ENCODE results near the gene GSTM3. TPM values are rescaled to one million over a fixed set of nuclear protein-coding genes. Genes with fewer than 3 reads are reported as not detected.

Gene GSTM3
- total RNA-seq, 4 donors from 2014 or later = 68.7 to 213 (median 137) TPM

DNA sequence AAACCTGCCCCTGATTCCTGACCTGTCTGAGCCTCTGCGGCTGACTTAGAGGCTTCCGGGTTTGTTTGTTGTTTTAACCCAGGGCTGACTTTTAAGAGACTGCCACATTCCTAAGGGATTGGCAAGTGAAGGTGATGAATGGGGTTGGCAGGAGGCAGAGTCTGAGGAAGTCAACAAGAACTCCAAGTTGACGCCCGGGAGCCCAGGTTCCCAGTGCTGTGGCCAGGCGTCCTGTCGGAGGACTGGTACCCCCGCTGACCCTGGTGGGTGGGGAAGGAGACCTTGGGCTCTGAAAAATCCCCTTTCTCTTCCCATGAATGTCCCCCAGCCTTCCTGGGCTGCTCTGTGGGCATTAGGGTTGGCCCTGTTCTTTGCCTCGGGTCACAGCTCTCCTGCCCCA, 42.6 kb upstream of the GSTM3 start:
- 38 to 39% methylated on average over 8 of the region's 8 CpGs for WGBS, 2 donors
- no peak overlapping the region for H3K4me3 ChIP-seq (ENCODE audit: low read depth, poor library complexity, severe bottlenecking)
- TF ChIP-seq POLR2A (IDR thresholded peaks at IDR 0.05) = no peak
- DNase-seq (ENCODE audit: low spot score in 2 of 2) = no peak
- intact Hi-C loops (cut with DNase I; ENCODE audit: low total_unique reads) = no loop called here

DNA sequence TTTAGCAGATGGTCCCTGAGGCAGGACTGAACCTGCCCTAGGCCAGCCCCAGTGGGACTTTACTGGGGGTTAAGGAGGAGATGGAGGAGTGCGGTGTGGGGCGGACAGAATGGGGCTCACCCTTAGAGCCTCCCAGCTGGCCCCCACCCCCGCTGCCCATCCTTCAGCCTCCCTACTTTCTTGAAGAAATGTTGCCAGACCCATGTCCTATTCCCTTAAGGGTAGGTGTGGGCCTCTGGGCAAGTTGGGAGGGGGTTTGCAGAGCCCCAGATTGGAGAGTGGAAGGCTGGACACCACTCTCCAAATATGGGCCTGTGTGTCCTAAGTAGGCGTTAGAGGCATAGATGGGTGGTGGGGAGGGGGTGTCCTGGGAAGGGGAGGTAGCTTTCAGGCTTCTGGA, 42.1 kb upstream of the GSTM3 start:
- TF ChIP-seq POLR2A (IDR thresholded peaks at IDR 0.05) = no peak
- TF ChIP-seq, protein P1, sequence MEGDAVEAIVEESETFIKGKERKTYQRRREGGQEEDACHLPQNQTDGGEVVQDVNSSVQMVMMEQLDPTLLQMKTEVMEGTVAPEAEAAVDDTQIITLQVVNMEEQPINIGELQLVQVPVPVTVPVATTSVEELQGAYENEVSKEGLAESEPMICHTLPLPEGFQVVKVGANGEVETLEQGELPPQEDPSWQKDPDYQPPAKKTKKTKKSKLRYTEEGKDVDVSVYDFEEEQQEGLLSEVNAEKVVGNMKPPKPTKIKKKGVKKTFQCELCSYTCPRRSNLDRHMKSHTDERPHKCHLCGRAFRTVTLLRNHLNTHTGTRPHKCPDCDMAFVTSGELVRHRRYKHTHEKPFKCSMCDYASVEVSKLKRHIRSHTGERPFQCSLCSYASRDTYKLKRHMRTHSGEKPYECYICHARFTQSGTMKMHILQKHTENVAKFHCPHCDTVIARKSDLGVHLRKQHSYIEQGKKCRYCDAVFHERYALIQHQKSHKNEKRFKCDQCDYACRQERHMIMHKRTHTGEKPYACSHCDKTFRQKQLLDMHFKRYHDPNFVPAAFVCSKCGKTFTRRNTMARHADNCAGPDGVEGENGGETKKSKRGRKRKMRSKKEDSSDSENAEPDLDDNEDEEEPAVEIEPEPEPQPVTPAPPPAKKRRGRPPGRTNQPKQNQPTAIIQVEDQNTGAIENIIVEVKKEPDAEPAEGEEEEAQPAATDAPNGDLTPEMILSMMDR (IDR thresholded peaks at IDR 0.05) = no peak
- no peak for DNase-seq (ENCODE audit: low spot score in 2 of 2)
- 81 to 86% methylated on average over 4 of the region's 4 CpGs for WGBS, 2 donors
- intact Hi-C loops (cut with DNase I; ENCODE audit: low total_unique reads) = no loop called here
- H3K4me3 ChIP-seq (ENCODE audit: low read depth, poor library complexity, severe bottlenecking) = no peak overlapping the region

DNA sequence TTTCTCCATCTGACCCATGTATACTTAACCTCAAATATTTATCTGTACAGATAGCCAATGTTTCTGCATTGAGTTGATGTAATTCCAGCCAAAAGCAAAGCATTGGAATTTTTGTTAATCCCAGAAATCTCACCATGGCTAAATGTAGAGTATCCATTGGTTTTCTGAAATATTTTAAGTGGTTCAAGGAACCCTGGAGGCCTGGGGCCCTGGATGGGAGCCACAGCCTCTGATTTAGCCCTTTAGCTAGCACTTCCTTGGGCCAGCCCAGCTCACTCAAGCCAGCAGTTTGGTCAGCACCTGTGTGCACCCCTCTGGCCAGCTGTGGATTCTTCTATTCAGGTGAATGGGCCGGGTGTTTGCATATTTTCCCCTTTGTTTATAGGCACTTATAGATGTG, 41.7 kb upstream of the GSTM3 start:
- 44 to 68% methylated on average over 1 of the region's 1 CpG for WGBS, 2 donors

DNA sequence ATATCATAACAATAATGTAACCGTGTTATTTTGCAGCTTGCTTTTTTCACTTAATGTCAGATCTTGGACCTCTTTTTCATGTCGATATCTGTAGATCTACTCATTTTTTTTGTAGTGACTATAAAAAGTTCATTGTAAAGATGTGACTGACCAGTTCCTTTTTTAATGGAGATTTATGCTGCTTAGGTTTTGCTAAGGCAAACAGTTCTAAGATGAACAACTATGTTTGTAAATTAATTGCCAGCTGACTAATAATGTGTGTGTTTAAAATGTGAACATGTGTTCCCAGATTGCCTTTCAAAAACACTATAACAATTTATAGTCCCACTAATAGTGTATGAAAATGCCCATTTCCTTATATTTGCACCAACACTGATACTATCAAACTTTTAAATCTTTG, 41.0 kb upstream of the GSTM3 start:
- DNase-seq (ENCODE audit: low spot score in 2 of 2) = no peak
- 85 to 87% methylated on average over 2 of the region's 2 CpGs for WGBS, 2 donors
- intact Hi-C loops (cut with DNase I; ENCODE audit: low total_unique reads) = no loop called here
- no peak overlapping the region for H3K4me3 ChIP-seq (ENCODE audit: low read depth, poor library complexity, severe bottlenecking)
- TF ChIP-seq, protein P1 (IDR thresholded peaks at IDR 0.05) = no peak
- no peak for TF ChIP-seq POLR2A (IDR thresholded peaks at IDR 0.05)

More for the DNA sequence above, 41.7 kb upstream of the GSTM3 start:
- TF ChIP-seq, protein P1 (IDR thresholded peaks at IDR 0.05) = no peak
- TF ChIP-seq POLR2A (IDR thresholded peaks at IDR 0.05) = no peak
- no peak overlapping the region for H3K4me3 ChIP-seq (ENCODE audit: low read depth, poor library complexity, severe bottlenecking)
- intact Hi-C loops (cut with DNase I; ENCODE audit: low total_unique reads) = no loop called here
- DNase-seq (ENCODE audit: low spot score in 2 of 2) = no peak

DNA sequence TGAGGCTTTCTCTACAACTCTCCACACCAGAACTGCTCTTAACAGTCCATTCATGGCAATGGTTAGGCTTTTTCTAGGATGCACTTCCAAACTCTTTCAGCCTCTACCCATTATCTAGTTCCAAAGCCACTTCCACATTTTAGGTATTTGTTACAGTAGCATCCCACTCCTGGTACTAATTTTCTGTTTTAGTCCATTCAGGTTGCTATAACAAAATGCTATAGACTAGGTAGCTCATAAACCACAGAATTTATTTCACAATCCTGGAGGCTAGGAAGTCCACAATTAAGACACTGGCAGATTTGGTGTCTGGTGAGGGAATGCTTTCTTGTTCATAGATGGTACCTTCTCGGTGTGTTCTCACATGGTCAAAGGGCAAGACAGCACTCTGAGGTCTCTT, 40.1 kb upstream of the GSTM3 start:
- TF ChIP-seq, protein P1 (IDR thresholded peaks at IDR 0.05) = no peak
- TF ChIP-seq POLR2A (IDR thresholded peaks at IDR 0.05) = no peak
- no peak for DNase-seq (ENCODE audit: low spot score in 2 of 2)
- WGBS, 2 donors = 88 to 100% methylated on average over 1 of the region's 1 CpG
- H3K4me3 ChIP-seq (ENCODE audit: low read depth, poor library complexity, severe bottlenecking) = no peak overlapping the region
- intact Hi-C loops (cut with DNase I; ENCODE audit: low total_unique reads) = no loop called here

DNA sequence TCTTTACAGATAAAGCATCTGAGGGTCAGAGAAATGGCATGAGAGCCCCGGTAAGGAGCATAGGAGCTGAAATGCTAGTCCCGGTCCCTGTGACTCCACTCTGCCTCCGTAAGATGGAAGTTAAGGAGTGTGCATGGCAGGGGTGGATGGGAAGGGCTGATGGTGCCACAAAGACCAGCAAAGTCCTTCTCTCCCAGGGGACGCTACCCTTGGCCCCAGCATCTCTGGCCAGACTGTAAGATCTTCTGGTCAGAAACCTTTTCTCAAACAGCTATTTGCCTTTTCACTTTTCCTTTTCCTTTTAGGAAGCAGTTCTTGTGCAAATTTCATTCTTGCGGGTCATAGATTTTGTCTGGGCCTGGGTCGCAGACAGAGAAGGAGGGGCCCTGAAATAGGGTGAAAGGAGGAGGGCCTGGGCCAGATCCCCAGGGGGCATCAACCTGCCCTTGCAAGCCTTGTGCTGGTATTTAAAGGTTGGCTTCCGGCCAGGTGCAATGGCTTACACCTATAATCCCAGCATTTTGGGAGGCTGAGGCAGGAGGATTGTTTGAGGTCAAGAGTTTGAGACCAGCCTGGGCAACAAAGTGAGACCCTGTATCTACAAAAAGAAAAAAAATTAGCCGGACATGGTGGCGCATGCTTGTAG, 37.3 kb upstream of the GSTM3 start:
- WGBS, 2 donors = 87 to 92% methylated on average over 9 of the region's 9 CpGs
- intact Hi-C loops (cut with DNase I; ENCODE audit: low total_unique reads) = loop anchor here (2.0 kb wide), 1 partner anchor 207 kb away; the partner anchor contains the start of gene AHCYL1
- no peak for TF ChIP-seq POLR2A (IDR thresholded peaks at IDR 0.05)
- TF ChIP-seq, protein P1 (IDR thresholded peaks at IDR 0.05) = no peak
- no peak for DNase-seq (ENCODE audit: low spot score in 2 of 2)
- no peak overlapping the region for H3K4me3 ChIP-seq (ENCODE audit: low read depth, poor library complexity, severe bottlenecking)

All from lower leg skin (tissue), 4 donors.